Measurements from ENCODE around the gene NTNG2. TPM values are rescaled to one million over a fixed set of nuclear protein-coding genes. Genes with fewer than 3 reads are reported as not detected.
"Not testable (repeated sequence)": the region's sequence is repeated elsewhere in the genome, so short reads cannot be mapped to it uniquely, and the experiment has no call there.

Gene NTNG2
- total and polyA plus RNA-seq, 2 donors (not counting 1 experiment from before 2014, with no cell fraction given), result 1.3 to 2.1 TPM

DNA sequence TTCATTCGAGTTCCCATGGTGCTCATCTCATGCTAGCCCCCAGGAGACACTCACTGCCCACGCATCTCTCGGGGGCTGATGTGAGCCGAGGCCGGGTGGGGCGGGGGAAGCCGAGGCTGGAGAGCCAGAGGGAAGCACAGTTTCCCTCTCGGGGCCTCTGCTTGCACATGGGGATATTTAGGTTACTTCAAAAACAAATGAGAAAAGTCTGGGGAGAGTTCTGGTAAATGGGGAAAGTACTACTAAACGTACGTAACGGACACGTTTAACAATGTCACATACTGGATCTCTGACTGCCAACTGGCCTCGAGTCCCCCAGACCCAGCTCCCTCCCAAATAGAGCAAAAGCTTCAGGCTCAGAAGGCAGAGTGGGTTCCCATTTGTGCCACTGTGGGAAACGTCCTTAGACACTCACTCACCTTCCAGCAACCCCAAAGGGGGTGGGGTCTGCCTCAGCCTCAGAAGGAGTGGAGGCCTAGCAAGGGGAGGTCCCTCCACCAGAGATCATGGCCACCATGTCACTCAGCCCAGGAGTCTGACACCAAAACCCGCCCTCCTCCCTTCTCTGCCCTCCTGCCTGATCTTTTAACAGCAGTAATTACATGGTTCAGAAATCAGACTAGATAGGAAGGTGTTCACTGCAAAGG is 33.8 kb upstream of the NTNG2 start:
- H3K4me3 ChIP-seq (replicated peaks in 1 of 4; ENCODE audit: control extremely low read depth in 1 of 4, insufficient read depth in 1 of 4, low read depth in 3 of 4, low read length in 4 of 4), result no peak overlapping the region
- DNase-seq (ENCODE audit: low read depth in 2 of 2), result no peak
- no peak overlapping the region for H2AFZ ChIP-seq (ENCODE audit: low read length)
- H3K4me2 ChIP-seq (ENCODE audit: extremely low read depth, insufficient read depth, low read length), result no peak overlapping the region
- no peak for TF ChIP-seq EZH2 (IDR thresholded peaks at IDR 0.05; ENCODE audit: low read length, missing control alignments)
- TF ChIP-seq, protein P1, sequence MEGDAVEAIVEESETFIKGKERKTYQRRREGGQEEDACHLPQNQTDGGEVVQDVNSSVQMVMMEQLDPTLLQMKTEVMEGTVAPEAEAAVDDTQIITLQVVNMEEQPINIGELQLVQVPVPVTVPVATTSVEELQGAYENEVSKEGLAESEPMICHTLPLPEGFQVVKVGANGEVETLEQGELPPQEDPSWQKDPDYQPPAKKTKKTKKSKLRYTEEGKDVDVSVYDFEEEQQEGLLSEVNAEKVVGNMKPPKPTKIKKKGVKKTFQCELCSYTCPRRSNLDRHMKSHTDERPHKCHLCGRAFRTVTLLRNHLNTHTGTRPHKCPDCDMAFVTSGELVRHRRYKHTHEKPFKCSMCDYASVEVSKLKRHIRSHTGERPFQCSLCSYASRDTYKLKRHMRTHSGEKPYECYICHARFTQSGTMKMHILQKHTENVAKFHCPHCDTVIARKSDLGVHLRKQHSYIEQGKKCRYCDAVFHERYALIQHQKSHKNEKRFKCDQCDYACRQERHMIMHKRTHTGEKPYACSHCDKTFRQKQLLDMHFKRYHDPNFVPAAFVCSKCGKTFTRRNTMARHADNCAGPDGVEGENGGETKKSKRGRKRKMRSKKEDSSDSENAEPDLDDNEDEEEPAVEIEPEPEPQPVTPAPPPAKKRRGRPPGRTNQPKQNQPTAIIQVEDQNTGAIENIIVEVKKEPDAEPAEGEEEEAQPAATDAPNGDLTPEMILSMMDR (conservative IDR thresholded peaks at IDR 0.05 in 1 of 2, IDR thresholded peaks at IDR 0.05 in 1 of 2; ENCODE audit: low read depth in 1 of 2, low read length in 2 of 2), result no peak
- H3K9ac ChIP-seq (ENCODE audit: insufficient read depth, low read length), result no peak overlapping the region
- no peak overlapping the region for H3K27ac ChIP-seq (ENCODE audit: insufficient read depth, low read length)
- H3K79me2 ChIP-seq (ENCODE audit: control insufficient read depth, insufficient read depth, low read length), result no peaks in the 10 kb centered on the region
- H3K27me3 ChIP-seq (ENCODE audit: control insufficient read depth, insufficient read depth, low read length), result peaks cover 45% of the 10 kb centered on the region
- no peaks in the 10 kb centered on the region for H3K9me3 ChIP-seq (ENCODE audit: control insufficient read depth, insufficient read depth, low read depth, low read length)
- no peaks in the 10 kb centered on the region for H3K4me1 ChIP-seq (ENCODE audit: control insufficient read depth, extremely low read depth, insufficient read depth, low read length)
- H4K20me1 ChIP-seq (ENCODE audit: control insufficient read depth, extremely low read depth, insufficient read depth, low read length), result no peaks in the 10 kb centered on the region
- H3K36me3 ChIP-seq (ENCODE audit: control insufficient read depth, insufficient read depth, low read length), result no peaks in the 10 kb centered on the region

DNA sequence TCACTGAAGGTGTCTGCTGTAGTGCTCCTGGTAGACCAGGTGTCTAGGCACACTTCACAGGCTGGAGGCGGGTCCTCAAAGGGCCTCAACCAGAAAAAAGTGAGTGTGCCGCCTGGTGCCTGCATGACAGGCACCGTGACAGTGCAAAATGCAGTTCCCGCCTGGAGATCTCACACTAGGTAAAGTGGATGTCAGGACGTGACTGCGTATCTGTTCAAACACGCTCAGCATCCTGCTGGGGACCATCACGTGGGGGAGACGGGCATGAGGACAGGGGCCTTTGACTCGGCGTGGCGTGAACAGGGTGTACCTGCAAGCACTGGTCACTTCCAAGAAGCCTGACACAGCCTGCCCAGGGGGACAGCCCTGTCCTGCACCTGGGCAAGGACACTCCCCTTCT is 32.3 kb upstream of the NTNG2 start:
- Histone ChIP-seq H3K9me3 (ENCODE audit: control insufficient read depth, insufficient read depth, low read depth, low read length) (no peaks in the 10 kb centered on the region), H3K27ac (ENCODE audit: insufficient read depth, low read length) (no peak overlapping the region), H3K79me2 (ENCODE audit: control insufficient read depth, insufficient read depth, low read length) (no peaks in the 10 kb centered on the region), H2AFZ (ENCODE audit: low read length) (no peak overlapping the region), H3K27me3 (ENCODE audit: control insufficient read depth, insufficient read depth, low read length) (peaks cover 43% of the 10 kb centered on the region), H3K36me3 (ENCODE audit: control insufficient read depth, insufficient read depth, low read length) (no peaks in the 10 kb centered on the region), H3K9ac (ENCODE audit: insufficient read depth, low read length) (no peak overlapping the region), H3K4me2 (ENCODE audit: extremely low read depth, insufficient read depth, low read length) (no peak overlapping the region), H3K4me1 (ENCODE audit: control insufficient read depth, extremely low read depth, insufficient read depth, low read length) (no peaks in the 10 kb centered on the region), H3K4me3 (replicated peaks in 1 of 4; ENCODE audit: control extremely low read depth in 1 of 4, insufficient read depth in 1 of 4, low read depth in 3 of 4, low read length in 4 of 4) (no peak overlapping the region), H4K20me1 (ENCODE audit: control insufficient read depth, extremely low read depth, insufficient read depth, low read length) (no peaks in the 10 kb centered on the region)
- no peak for DNase-seq (ENCODE audit: low read depth in 2 of 2)
- no peak for TF ChIP-seq EZH2 (IDR thresholded peaks at IDR 0.05; ENCODE audit: low read length, missing control alignments)
- TF ChIP-seq, protein P1 (conservative IDR thresholded peaks at IDR 0.05 in 1 of 2, IDR thresholded peaks at IDR 0.05 in 1 of 2; ENCODE audit: low read depth in 1 of 2, low read length in 2 of 2), result no peak

DNA sequence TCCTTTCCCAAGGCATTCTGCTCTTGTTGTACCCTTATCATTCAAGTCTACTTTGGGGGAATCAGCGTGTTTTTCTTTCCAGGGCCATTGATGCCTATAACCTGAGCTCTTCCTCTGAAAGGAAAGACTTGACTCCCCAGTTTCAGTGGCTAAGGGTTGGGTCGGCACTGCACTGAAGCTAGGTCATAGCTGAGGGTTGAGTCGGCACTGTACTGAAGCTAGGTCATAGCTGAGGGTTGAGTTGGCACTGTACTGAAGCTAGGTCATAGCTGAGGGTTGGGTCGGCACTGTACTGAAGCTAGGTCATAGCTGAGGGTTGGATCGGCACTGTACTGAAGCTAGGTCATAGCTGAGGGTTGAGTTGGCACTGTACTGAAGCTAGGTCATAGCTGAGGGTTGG is 27.8 kb upstream of the NTNG2 start:
- H3K4me1 ChIP-seq (ENCODE audit: control insufficient read depth, extremely low read depth, insufficient read depth, low read length), result not testable (repeated sequence)

More for the DNA sequence above, 27.8 kb upstream of the NTNG2 start:
- not testable (repeated sequence) for H3K27ac ChIP-seq (ENCODE audit: insufficient read depth, low read length); H4K20me1 ChIP-seq (ENCODE audit: control insufficient read depth, extremely low read depth, insufficient read depth, low read length); H3K36me3 ChIP-seq (ENCODE audit: control insufficient read depth, insufficient read depth, low read length); H3K4me3 ChIP-seq (replicated peaks in 1 of 4; ENCODE audit: control extremely low read depth in 1 of 4, insufficient read depth in 1 of 4, low read depth in 3 of 4, low read length in 4 of 4); H3K79me2 ChIP-seq (ENCODE audit: control insufficient read depth, insufficient read depth, low read length); H2AFZ ChIP-seq (ENCODE audit: low read length); H3K4me2 ChIP-seq (ENCODE audit: extremely low read depth, insufficient read depth, low read length); H3K9me3 ChIP-seq (ENCODE audit: control insufficient read depth, insufficient read depth, low read depth, low read length); DNase-seq (ENCODE audit: low read depth in 2 of 2); H3K9ac ChIP-seq (ENCODE audit: insufficient read depth, low read length)
- peaks cover 25% of the 10 kb centered on the region for H3K27me3 ChIP-seq (ENCODE audit: control insufficient read depth, insufficient read depth, low read length)
